HG03558 (cell line): ENCODE measurements around the gene HPCAL1.
"Not testable (repeated sequence)": the region's sequence is repeated elsewhere in the genome, so short reads cannot be mapped to it uniquely, and the experiment has no call there.

Experiments used
- ATAC-seq: cut with Tn5 transposase; IDR thresholded peaks from one replicate; pipeline ENCODE4 v1.9.1; 2021; ENCODE audit warnings: moderate number of reproducible peaks; ENCODE audit not compliant: unreplicated experiment; ENCODE audit errors: extremely low read depth

The HPCAL1 gene

DNA sequence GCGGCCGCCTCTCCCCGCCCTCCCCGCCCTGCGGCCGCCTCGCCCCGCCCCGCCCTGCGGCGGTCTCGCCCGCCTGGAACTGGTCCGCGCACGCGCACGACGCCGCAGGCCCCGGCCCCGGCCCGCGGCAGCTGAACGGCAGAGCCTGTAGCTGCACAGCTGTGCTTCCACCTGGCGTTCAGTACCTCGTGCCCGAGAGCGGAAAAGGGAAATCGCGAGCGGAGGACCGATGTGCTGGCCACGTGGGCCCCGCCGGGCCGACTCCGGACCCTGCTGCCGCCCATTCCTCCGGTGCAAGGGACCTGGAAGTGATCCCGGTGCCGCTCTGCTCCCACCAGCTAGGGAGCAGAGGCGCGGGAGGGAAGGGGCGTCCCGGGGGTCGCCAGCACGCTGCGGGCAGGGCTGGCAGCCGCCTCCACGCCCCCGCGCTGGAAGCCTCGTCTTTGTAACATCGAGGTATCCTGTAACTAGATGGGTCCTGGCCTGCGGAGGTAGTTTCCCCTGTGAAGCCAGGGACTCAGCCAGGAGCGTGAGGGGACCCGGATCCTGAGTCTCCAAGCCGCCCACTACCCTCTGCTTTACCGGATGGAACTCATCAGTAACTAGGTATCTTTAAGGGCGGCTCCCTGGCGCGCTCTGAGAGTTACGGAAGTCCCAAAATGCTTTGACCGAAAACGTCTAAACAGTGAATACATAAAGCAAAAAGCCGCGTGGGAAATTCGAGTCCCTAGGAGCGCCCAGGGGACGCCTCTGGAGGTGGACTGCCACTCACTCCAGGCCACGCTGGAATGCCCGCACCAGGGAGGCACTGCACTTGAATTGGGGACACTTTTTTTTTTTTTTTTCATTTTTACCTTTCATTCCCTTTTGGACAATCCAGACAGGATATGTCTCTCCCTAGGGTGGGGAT is 146.1 kb downstream of the HPCAL1 start:
- ATAC-seq, result peak; percentile 33

GRCh38 chr2:10449486-10449831 is 146.8 kb downstream of the HPCAL1 start:
- ATAC-seq, result no peak

DNA sequence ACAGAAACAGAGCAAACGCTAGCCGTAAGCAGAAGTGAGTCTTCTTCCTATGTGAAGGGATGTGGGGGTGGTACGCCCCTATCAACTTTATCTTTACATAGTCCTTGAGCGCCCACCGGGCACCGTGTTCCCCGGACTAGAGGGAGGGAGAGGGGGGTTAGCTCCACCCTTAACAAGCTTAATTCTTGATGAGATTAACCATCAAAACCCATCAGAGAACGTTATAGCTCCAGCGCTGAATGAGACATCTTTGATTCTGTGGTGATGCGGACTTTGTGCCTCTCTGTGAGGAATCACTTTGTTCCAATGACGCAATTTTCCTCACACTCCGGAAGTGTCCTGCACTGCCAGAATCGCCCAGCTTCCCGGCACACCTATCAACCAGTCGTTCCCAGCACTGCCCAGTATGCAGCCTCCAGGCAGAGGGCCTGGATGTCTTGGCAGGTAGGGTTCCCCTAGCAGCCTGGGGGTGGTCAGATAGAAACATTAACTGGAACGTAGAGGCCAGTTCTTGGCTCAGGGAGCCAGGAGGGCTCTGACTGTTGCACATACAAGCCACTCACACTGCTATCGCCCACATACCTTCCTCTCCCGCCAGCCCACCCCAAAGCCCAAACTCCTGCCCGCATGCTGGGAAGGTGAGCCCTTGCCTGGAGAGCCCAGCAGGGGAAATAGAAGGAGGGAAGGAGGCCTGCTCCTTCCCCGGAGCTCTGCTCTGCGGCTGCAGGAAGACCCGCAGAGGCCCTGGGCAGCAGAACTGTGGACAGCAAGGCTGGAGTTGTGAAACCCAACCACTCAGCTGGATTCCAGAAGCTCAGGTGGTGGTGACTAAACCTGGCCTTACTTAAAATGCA is 147.4 kb downstream of the HPCAL1 start:
- ATAC-seq, result no peak

- ATAC-seq, result no peak
These were observed 149.1 kb downstream of the HPCAL1 start for GRCh38 chr2:10451819-10452218.

DNA sequence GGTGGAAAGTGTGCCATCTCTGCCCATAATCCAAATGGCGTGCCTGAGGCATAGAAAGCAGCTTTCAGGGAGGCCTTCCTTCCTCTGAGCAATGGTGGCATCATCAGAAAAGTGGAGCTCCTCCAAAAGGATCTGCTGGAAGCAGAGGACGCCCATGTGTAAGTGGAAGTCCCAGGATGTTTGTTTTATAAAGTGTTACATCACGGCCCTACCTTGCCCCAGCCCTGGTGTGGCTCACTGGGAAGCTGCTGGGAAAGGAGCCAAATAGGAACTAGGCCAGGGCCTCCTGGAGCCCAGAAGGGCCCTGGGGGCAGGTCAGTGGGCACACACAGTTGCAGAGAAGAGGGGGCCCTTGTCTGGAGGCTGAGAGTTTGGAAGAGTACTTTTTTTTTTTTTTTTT is 149.6 kb downstream of the HPCAL1 start:
- ATAC-seq, result no peak

GRCh38 chr2:10452956-10453904 is 150.5 kb downstream of the HPCAL1 start:
- no peak for ATAC-seq

GRCh38 chr2:10453905-10454298 is 151.2 kb downstream of the HPCAL1 start:
- no peak for ATAC-seq

- no peak for ATAC-seq
These were observed 151.8 kb downstream of the HPCAL1 start for GRCh38 chr2:10454505-10454904.

- not testable (repeated sequence) for ATAC-seq
These were observed 154.5 kb downstream of the HPCAL1 start for GRCh38 chr2:10457195-10457594.

- no peak for ATAC-seq
These were observed 155.3 kb downstream of the HPCAL1 start for GRCh38 chr2:10457846-10458598.

DNA sequence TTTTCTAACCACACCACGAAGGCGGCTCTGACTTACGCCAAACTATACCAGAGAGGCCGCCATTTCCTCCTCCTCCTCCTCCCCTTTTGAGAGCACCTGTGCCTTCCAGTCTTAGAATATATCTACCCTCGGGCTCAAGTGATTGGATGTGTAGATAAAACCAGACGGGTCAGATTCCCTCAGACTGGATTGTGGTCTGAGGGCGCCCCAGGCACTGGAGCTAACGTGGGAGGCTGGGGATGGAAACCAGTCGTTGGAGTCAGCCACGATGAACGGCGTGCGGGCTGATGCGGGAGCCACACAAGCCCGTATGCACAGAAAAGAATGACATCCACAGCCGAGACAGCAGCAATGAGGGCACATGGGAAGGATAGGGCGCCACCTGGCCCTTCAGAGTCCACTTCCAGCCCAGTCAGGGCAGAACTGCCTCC is 157.7 kb downstream of the HPCAL1 start:
- ATAC-seq, result no peak

DNA sequence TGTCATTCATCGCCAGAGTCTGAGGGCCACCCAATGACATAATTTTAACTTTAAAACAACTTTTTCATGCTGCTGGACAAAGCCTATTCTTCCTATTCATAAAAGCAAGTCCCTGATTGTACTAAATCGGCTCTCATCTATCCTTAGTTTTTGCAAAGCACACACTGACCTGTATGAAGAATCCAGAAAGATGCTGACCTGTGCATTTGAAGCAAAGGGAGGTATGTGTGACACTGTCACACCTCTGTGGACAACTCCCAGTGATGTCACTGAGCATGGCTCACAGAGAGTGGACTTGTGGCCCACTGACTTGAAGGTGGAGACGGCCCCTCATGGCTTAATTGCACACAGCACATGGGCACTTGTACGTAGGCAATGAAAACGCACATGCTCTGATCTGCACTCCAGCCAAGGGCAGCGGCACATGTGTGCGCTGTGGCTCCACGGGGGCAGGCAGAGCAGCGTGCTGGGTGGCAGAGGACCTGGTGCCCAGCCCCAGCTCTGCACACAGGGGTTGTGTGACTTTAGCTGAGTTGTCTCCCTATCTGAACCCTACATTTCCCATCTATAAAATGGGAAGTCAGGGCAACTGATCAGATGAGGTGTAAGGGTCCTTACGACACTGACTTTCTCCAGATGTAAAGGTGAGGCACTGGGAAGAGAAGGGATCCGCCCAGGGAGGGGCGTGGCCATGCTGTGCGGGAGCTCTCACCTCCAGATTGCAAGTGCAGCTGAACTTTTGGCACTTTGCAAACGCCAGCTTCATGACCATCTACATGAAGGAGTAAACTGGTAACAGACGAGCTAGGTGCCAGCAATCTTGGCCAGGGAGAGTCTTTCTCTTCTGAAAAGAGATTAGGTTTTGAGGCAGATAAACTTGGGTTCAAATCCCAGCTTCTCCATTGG is 159.7 kb downstream of the HPCAL1 start:
- no peak for ATAC-seq

DNA sequence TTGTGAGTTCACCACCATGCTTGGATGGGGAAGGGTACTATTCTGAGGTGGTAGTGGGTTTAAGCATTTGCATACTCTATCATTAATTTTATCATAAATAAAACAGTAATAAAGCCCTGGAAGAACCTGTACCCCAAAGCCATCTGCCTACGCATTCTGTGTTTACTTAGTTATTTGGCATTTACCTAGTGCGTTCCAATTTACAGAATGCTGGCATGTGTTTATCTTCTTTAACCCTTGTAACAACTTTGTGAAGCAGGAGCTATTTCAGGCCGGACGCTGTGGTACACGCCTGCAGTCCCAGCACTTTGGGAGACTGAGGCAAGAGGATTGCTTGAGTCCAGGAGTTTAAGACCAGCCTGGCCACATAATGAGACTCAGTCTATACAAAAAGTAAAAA is 163.2 kb downstream of the HPCAL1 start:
- ATAC-seq, result no peak

- ATAC-seq, result no peak
These were observed 164.1 kb downstream of the HPCAL1 start for GRCh38 chr2:10466801-10467200.

DNA sequence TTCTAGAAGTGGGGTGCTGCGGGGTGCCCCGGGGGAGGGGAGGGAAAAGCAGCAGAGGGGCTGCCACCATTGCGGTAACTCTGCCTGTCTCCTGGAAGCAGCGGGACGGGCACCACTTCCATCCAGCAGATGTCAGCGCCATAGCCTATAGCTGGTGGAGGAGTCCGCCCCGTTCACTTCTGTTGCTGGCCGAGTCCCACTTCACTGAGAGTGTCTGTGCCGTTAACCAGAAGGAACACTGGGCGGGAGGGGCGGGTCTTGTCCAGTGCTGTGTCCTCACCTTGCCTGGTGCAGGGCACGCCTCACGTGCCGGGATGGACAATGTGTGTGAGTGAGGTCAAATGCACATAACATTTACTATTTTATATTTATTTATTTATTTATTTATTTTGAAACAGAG is 164.7 kb downstream of the HPCAL1 start:
- ATAC-seq, result no peak

GRCh38 chr2:10469301-10469700 is 166.6 kb downstream of the HPCAL1 start:
- no peak for ATAC-seq

DNA sequence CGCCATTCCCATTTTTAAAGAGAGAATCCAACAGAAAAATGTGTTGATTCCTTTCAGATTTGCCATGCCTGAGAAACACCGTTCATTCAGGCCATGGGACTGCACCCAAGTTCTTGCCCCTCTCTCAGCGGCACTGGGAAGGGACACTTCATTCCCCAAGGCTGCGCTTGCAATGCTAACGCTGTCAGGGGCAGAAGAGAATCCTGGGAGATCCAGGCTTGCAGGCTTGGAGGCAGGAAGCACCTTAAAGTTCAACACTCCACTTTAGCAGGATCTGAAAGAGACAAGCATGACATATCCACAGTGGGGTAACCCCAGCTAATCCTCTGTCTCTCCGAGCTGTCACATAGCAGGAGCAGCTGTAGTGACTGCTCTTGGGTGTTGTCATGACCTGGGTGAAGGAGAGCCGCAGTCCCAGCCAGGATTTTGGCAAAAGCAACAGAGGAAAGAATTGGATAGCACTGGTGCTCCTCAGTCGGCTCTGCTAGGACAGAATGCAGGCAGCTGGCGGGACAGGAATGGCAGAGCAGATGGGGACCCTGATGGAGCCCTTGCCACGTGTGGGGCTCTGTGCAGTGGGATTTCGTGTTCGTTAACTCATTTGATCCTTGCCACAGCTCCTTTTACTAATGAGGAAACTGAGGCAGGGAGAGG is 167.4 kb downstream of the HPCAL1 start:
- no peak for ATAC-seq

- no peak for ATAC-seq
These were observed 168.4 kb downstream of the HPCAL1 start for GRCh38 chr2:10471046-10471571.
